HG02973 (cell line): ENCODE measurements around the gene DPP7.
"Not testable (repeated sequence)": the region's sequence is repeated elsewhere in the genome, so short reads cannot be mapped to it uniquely, and the experiment has no call there.

Experiments used
- ATAC-seq: cut with Tn5 transposase; IDR thresholded peaks from one replicate; pipeline ENCODE4 v1.9.1; 2021; ENCODE audit warnings: moderate library complexity; ENCODE audit not compliant: unreplicated experiment

Gene DPP7

DNA sequence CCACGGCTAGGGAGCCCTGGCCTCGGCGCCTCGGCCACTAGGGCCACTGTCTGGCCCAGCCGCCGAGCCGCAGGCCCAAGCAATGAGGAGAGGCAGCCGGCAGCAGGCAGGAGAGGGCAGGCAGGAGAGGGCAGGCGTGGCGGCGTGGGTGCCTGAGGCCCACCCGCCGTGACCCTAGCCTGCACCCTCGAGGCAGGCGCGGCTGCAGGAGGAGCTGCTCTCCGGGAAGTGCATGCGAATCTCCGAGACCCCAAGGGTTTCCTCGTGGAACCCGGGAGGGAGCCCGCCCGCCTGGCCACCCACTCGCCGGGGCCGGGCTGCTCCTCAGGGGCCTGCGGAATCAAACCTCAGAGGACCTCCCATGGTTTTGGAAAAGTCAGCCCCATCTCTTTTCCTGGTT, 33.7 kb upstream of the DPP7 start:
- no peak for ATAC-seq

DNA sequence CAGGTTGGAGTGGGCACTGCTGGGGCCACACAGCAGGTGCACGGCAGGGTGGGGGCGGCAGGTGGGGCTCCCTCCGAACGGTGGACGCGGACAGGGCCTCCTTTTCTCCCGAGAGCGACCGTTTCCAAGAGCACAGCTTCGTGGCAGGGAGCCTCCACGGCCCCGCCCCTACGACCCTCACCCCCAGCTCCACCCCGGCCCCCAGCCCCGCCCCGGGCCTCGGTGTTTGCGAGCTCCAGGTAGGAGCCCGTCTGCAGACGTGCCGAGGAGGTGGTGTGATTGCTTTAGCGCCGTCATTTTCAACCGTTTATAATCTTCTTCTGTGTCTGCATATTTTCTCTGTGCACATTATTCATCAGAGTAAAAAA, 33.2 kb upstream of the DPP7 start:
- ATAC-seq, result no peak

DNA sequence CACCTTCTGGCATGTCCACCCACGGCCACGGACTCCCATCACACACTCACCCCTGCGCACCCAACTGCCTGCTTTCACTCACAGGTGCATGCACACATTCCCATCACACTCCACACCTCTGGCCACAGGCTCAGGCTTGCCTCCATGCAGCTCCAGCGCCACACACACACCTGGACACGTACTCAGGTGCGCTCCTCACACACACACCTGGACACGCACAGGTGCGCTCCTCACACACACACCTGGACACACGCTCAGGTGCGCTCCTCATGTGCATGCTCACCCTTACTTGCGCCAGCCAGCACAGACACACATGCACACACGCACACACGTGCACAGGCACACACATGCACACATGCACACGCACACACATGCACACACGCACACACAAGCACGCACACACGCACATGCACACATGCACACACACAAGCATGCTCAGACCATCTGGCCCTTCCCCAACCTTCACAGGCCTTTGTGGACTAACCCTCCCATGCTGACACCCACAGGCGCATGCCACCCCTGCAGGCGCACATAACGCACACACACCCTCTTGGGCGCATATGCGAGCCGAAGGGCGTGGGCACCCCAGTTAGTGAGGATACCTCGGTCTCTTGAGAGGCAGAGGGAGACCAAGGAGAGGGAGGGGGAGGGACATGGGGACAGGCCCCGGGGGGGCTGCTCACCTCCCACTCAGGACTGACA, 32.7 kb upstream of the DPP7 start:
- no peak for ATAC-seq

DNA sequence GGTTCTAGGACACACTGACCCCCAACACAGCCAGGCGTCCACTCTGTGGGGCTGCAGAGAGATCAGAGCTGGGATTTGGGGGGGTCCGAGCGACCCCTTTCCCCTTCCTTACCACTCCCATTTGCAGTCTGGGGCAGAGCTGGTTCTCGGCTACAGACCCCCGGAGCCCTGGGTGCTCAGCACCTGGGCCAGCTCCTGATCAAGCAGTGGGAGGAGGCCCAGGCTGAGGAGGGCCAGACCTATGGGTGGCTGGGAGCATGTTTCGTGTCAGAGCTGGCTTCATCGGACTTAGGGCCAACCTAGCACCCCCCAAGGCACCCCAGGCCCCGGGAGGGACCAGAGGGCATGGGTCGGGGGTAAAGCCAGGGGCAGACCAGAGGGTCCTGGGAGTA, 32.0 kb upstream of the DPP7 start:
- no peak for ATAC-seq

DNA sequence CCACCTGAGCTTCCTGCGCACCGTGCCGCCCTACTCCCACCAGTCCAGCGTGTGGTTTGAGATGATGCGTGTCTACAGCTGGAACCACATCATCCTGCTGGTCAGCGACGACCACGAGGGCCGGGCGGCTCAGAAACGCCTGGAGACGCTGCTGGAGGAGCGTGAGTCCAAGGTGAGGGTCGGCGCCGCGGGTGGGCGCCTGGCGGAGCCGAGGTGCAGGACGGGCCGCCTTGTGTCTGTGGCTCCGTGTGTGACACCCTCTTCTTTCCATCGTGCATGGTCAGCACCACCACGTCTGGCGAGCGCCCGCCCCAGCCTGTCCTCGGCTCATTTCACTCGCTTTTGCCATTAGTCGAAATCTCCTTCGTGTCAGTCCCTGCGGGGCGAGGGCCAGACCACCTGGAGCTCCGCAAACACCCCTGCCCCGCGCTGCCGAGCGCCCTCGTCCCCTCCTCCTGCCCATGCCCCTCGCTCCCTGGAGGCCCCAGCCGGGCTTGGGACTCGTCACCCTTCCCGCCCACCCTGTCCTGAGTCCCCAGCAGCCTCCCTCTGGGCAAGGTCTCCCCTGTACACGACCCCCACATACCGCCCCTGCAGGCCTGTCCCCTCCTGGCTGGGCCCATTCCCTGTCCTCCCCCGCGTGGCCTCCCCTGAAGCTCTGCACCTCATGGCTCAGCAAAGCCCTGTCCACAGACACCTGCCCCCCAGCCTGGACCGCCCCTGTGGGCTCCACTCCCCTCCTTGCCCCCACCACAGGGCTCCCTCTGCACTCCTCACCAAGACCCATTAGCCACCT, 31.4 kb upstream of the DPP7 start:
- no peak for ATAC-seq

DNA sequence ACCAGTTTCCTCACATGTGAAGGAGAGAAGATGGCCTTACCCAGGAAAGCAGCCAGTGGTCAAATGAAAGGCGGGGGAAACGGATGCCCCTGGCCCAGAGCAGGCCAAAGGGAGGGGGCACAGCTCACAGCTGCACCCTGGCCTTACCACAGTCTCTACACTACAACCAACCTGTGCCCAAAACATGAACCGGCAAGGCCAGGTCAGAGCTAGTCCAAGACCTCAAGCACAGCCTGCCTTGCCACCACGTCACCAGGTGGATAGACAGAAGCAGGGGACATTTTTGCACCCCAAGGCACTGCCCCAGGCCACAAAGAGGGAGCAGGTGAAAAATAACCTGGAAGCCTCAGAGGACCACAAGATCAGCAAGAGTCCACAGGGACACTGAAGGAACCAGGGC, 28.9 kb upstream of the DPP7 start:
- ATAC-seq, result no peak

DNA sequence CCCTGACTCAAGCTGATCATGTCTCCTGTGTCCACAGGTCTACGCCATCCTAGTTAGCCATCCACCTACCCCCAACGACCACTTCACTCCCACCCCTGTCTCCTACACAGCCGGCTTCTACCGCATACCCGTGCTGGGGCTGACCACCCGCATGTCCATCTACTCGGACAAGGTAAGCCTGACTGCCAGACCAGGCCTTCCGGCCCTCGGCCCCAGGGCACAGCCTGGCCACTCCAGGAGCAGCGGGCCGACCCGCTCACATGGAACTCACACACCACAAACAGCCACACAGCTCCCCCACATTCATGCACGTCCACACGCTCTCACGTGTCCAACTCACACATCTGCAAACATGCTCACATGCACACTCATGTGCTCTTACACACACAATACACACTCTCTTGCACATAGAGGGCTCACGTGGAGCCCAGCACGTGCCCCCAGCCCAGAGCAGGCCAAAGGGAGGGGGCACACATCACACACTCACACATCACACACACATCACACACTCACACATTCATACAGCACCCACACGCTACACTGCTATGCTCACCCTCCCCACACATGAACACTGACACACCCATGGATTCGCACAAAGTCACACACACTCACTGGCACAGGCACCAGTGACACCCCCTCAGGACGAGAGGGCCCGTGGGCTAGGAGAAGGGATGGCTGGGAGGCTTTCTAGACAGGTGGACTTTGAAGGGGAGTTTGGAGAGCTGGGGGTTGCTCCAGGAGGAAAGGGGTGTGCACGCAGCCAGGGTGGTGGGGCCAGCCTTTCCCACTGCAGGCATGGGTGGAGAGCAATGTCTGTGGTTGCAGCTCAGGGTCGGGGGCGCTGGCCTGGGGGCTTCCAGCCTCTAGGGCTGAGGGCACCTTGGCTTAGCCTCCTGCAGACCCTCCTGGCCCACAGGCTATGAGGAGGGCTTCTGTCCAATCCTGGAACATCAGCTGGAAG, 27.7 kb upstream of the DPP7 start:
- no peak for ATAC-seq

DNA sequence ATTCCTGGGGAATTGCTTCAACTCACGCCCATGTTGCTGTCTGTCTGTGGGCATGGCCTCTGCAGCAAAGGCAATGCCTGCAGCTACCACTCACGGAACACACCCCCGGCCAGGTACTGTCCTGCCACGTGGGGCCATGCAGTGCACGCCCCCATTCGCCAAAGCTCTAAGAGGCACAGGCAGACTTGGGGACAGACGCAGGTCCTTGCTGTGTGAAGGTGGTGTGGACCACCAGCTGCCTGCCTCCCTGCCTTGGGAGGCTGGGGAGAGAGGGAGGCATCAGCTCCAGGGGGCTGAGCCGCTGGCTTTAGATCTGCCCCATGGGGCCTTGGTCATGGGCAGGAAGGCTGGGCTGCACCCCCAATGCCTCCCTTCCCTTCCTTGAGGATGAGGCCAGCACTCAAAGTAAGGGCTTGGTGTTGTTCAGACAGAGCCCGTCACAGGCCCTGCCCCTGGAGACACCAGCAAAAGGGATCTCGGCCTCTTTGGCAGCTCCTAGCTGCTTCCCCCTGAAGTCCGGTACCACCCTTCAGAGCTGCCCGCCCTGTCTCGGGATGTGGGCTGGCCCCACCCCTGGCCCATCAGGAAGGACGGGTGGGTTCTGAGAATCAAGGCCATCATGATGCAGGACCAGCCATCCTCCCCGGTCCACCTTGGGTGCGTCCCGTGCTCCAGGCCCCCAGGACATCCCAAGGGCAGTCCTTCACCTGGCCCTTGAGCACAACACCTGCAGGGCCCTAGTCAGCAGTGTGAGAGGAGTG, 26.7 kb upstream of the DPP7 start:
- ATAC-seq, result no peak

DNA sequence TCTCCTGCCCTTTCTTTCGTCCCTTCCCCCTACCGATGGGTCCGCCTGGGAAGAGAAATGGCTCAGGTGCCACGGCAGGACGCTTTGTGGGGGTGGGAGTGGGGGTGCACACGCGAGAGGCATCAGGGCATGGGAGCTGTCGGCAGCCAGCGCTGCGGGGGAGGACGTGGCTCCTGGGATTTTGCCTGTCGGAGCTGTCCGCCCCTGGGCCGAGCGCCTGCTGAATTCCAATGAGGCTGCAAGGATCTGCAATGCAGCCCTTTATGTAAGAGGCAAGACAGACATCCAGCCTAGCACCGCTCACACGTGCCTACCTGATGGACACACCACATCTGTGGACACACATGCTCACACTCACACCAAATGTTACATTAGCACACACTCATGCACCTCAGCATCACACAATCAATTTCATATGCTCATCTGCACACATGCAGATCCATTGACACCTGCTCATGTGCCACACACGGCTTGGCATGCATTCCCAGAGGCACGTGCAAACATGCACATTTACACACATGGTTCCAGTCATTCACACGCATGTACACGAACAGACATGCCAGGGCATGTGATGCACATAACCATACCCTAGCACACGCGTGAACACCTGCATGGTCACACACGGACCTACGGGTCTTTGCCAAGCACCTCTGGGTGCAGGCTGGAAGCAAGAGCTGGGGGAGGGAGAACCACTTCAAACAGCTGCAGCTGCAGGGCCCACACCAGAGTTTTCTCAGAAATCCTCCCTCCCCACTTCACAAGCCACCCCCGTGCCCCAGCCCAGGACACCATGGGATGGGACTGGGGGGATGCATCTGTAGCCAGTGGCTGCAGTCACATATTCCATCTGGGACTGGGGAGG, 25.8 kb upstream of the DPP7 start:
- no peak for ATAC-seq

DNA sequence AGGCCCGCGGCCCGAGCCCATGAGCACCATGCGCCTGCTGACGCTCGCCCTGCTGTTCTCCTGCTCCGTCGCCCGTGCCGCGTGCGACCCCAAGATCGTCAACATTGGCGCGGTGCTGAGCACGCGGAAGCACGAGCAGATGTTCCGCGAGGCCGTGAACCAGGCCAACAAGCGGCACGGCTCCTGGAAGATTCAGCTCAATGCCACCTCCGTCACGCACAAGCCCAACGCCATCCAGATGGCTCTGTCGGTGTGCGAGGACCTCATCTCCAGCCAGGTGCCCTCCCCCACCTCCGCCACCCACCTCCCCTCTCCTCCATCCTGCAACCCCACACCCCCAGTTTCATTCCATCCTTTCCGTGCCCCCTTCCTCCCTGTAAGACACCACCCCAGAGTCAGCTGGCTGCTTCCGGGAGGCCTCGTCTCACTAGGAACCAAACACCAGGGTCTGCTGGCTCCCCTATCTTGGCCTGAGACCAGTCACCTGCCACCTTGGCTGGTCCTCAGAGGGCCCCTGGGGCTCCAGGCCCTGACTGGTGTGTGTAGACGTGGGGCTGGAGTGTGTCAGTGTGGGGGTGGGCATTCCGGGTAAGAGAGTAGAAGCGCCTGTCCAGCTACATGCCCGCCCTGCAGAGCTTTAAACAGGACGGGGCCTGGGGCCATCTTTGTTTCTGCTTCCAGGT, 25.1 kb upstream of the DPP7 start:
- no peak for ATAC-seq

DNA sequence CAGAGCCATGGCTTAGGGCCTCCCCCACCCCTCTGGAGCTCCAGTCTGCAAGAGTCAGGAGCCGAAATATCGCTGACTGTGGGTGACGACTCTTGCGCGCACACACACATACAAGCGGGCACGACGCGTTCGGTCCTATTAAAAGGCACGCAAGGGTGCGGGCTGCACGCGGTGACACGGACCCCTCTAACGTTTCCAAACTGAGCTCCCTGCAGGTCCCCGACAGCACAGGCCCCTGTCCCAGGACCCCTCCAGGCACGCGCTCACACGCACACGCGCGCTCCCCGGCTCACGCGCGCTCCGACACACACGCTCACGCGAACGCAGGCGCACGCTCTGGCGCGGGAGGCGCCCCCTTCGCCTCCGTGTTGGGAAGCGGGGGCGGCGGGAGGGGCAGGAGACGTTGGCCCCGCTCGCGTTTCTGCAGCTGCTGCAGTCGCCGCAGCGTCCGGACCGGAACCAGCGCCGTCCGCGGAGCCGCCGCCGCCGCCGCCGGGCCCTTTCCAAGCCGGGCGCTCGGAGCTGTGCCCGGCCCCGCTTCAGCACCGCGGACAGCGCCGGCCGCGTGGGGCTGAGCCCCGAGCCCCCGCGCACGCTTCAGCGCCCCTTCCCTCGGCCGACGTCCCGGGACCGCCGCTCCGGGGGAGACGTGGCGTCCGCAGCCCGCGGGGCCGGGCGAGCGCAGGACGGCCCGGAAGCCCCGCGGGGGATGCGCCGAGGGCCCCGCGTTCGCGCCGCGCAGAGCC, 24.4 kb upstream of the DPP7 start, which contains the start of gene GRIN1:
Gene GRIN1, plus strand, starts transcription at position 433 of the 746 bp plus-strand sequence. CDS start 333 bp downstream, outside the sequence.
- ATAC-seq, result no peak

DNA sequence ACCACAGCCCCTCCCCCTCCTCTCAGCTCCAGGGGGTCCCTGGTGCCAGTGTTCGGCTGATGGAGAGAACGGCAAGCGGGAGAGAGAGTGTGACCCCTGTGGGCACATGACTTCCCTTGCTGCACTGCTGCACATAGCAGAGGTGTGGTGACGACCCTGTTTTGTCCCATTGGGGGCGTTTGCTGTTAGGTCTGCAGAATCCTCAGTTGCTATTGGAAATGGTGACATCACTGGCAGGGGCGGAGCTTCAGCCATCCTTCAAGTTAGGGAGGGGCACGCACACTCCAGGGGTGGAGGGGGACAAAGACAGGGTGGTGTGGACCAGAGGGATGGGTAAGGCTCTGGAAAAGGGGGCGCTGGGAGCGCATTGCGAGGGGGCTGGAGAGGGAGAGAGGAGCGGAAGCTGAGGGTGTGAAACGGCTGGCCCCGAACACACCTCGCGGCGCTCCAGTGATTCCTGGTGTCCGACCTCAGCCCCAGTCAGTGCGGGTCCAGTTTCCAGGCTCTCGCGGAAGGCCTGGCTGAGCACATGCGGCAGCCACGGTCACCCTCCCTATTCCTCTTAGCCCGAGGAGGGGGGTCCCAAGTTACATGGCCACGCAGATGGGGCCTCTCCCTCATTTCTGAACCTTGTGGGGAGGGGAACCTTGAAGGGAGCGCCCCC, 23.7 kb upstream of the DPP7 start:
- ATAC-seq, result no peak

DNA sequence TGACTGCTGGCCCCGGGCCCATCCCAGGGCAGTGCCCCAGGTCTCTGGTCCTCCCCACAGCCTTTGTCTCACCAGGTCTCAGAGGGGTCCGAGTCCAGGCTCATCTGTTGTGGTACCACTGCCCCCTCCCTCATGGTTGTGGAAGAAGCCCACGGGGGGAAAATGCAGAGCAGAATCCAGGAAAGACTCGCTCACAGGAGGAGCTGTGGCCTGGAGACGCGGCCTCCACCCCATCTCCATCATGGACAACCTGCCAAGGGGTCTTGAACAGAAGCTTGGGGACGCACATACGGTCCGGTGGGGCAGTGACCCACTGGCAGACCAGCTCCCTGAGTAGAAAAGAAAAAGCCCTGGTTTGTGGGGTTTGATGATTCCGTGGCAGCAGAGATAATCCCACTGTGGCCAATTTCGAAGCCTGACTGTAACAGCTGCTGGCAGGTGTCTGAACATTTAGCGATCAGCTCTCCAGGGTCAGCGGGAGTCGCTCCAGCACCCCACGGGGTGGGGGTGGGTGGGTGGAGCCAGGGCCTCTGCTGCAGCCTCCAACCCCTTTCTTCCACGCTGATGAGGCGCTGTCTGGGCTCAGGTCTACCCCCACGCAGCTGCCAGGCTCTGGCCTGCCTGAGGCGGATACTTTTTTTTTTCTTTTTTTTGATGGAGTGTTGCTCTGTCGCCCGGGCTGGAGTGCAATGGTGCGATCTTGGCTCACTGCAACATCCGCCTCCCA, 22.5 kb upstream of the DPP7 start:
- no peak for ATAC-seq

DNA sequence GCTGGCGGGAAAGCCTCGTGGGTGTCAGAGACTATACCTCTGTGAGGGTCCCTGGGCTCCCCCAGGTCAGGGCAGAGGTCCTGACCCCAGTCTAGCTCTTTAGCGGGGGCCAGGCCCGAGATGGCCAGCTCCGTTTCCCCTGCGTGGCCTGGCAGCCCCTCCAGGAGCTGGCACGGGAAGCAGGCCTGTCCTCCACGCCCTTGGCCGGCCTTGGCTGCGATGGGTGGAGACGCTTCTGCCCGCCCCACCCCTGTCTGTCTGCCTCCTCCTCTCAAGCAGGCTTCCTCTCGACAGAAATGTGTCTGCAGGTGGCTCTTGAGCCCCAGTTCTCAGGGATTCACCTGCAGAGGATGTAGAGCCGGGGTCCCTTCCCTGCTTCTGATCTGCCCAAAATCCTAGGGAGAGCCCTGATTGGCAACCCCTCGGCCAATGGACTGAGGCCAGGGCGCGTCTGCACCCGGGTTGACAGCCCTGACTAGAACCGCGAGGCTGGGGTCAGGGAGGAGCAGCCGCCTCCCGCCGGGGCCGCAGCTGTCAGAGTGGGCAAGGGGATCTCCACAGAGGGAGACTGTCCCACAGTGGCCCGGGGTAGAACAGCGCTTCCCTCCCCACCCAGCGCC, 21.8 kb upstream of the DPP7 start:
- ATAC-seq, result no peak

DNA sequence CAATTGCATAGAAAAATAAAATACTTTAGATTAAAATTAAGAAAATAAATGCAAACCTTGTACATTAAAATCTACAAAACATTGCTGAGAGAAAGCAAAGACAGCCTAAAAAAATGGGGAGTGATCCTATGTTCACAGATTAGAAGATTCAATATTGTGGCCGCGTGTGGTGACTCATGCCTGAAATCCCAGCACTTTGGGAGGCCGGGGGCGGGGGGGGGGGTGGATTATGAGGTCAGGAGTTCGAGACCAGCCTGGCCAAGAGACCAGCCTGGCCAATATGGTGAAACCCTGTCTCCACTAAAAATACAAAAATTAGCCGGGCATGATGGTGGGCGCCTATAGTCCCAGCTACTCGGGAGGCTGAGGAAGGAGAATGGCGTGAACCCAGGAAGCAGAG, 20.6 kb upstream of the DPP7 start:
- ATAC-seq, result not testable (repeated sequence)

DNA sequence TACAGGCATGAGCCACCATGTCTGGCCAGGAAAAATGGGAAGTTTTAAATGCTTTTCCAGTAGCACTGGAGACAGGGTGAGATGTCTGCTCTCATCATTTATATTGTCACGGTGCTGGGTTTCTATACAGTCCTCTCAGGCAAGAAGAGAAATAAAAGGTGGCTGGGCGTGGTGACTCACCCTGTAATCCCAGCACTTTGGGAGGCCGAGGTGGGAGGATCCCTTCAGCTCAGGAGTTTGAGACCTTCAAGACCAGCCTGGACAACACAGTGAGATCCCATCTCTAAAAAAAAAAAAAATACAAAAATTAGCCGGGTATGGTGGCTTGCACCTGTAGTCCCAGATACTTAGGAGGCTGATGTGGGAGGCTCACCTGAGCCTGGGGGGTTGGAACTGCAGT, 19.7 kb upstream of the DPP7 start:
- ATAC-seq, result no peak
